ENCODE data around the gene TRAF1. TPM values are rescaled to one million over a fixed set of nuclear protein-coding genes. Genes with fewer than 3 reads are reported as not detected.
A peak's percentile ranks its signal among the peaks of the same experiment; 100 is the strongest.

Gene TRAF1
- total RNA-seq, 2 donors from 2014 or later, result 2.2 to 2.8 TPM

GRCh38 chr9:120928015-120928482 lies 1.5 kb upstream of the TRAF1 start:
- ATAC-seq, result peak; percentile 63
- intact Hi-C loops (cut with DNase I, micrococcal nuclease), result no loop called here
- no peak for DNase-seq

GRCh38 chr9:120927269-120928014 lies 846 bp upstream of the TRAF1 start:
- DNase-seq (no peak), ATAC-seq (no peak)
- intact Hi-C loops (cut with DNase I, micrococcal nuclease), result no loop called here

GRCh38 chr9:120925535-120926396 lies 830 bp downstream of the TRAF1 start:
- no peak for DNase-seq
- no peak for ATAC-seq
- intact Hi-C loops (cut with DNase I, micrococcal nuclease), result no loop called here

GRCh38 chr9:120924698-120925534 lies 1.7 kb downstream of the TRAF1 start:
- no peak for ATAC-seq
- DNase-seq, result no peak
- intact Hi-C loops (cut with DNase I, micrococcal nuclease), result no loop called here

GRCh38 chr9:120923620-120924328 lies 2.8 kb downstream of the TRAF1 start:
- ATAC-seq (no peak), DNase-seq (no peak)
- intact Hi-C loops (cut with DNase I, micrococcal nuclease), result no loop called here

GRCh38 chr9:120922404-120923195 lies 4.0 kb downstream of the TRAF1 start:
- ATAC-seq (no peak), DNase-seq (no peak)
- intact Hi-C loops (cut with DNase I, micrococcal nuclease), result no loop called here

GRCh38 chr9:120921661-120922181 lies 4.9 kb downstream of the TRAF1 start:
- ATAC-seq, result no peak
- intact Hi-C loops (cut with DNase I, micrococcal nuclease), result no loop called here

GRCh38 chr9:120920806-120921178 lies 5.8 kb downstream of the TRAF1 start:
- ATAC-seq, result no peak
- intact Hi-C loops (cut with DNase I, micrococcal nuclease), result no loop called here
- DNase-seq, result no peak

More at GRCh38 chr9:120921661-120922181, 4.9 kb downstream of the TRAF1 start:
- no peak for DNase-seq

- DNase-seq, result no peak
- ATAC-seq, result no peak
- intact Hi-C loops (cut with DNase I, micrococcal nuclease), result no loop called here
Observed at GRCh38 chr9:120919843-120920805, 6.5 kb downstream of the TRAF1 start.

- intact Hi-C loops (cut with DNase I, micrococcal nuclease), result no loop called here
- ATAC-seq, result no peak
- no peak for DNase-seq
Observed at GRCh38 chr9:120918931-120919842, 7.4 kb downstream of the TRAF1 start.

GRCh38 chr9:120917929-120918762 lies 8.4 kb downstream of the TRAF1 start:
- intact Hi-C loops (cut with DNase I, micrococcal nuclease), result no loop called here
- no peak for DNase-seq
- ATAC-seq, result no peak

- intact Hi-C loops (cut with DNase I, micrococcal nuclease), result no loop called here
- DNase-seq, result no peak
- ATAC-seq, result no peak
Observed at GRCh38 chr9:120916991-120917880, 9.4 kb downstream of the TRAF1 start.

GRCh38 chr9:120916588-120916987 lies 10.0 kb downstream of the TRAF1 start:
- intact Hi-C loops (cut with DNase I, micrococcal nuclease), result no loop called here
- no peak for DNase-seq
- no peak for ATAC-seq

All from left colon (tissue), 2 donors.